Immature natural killer cell (primary cell): Measurements from ENCODE around the gene STX18. TPM values are rescaled to one million over a fixed set of nuclear protein-coding genes. Genes with fewer than 3 reads are reported as not detected.
"Not testable (repeated sequence)": the region's sequence is repeated elsewhere in the genome, so short reads cannot be mapped to it uniquely, and the experiment has no call there.

Experiments used
- DNase-seq, 3 donors: peaks; one replicate each; pipeline ENCODE4 v3.0.0; 2022; ENCODE audit warnings: mixed read lengths in 1 of 3
- H3K27ac Mint-ChIP-seq, 6 donors: one replicate each; pipeline ENCODE4 v1.8.0; 2020; ENCODE audit warnings: mixed read lengths in 6 of 6, mild to moderate bottlenecking in 5 of 6, inconsistent platforms in 4 of 6, moderate library complexity in 3 of 6
- H3K27me3 Mint-ChIP-seq, 3 donors: one replicate each; pipeline ENCODE4 v1.8.0; 2020 to 2021; ENCODE audit warnings: low read depth in 3 of 3, mild to moderate bottlenecking in 3 of 3, mixed read lengths in 3 of 3, moderate library complexity in 3 of 3, inconsistent platforms in 1 of 3
- H3K36me3 Mint-ChIP-seq, 3 donors: one replicate each; pipeline ENCODE4 v1.8.0; 2020; ENCODE audit warnings: mixed read lengths in 3 of 3, inconsistent platforms in 2 of 3, mild to moderate bottlenecking in 2 of 3
- H3K4me1 Mint-ChIP-seq, 2 donors: one replicate each; pipeline ENCODE4 v1.8.0; 2020; ENCODE audit warnings: inconsistent platforms in 2 of 2, mild to moderate bottlenecking in 2 of 2, mixed read lengths in 2 of 2, moderate library complexity in 1 of 2
- H3K4me3 Mint-ChIP-seq, 5 donors: one replicate each; pipeline ENCODE4 v1.8.0; 2020; ENCODE audit warnings: mild to moderate bottlenecking in 5 of 5, mixed read lengths in 5 of 5, inconsistent platforms in 3 of 5, moderate library complexity in 3 of 5
- H3K9me3 Mint-ChIP-seq, 6 donors: one replicate each; pipeline ENCODE4 v1.8.0; 2020; ENCODE audit warnings: mild to moderate bottlenecking in 6 of 6, mixed read lengths in 6 of 6, inconsistent platforms in 4 of 6, moderate library complexity in 3 of 6
- polyA plus RNA-seq, 3 donors: library from polyadenylated mRNA; unstranded; fragments of 300-500 nt; fragmentation: Illumina TruSeq; gene quantifications; one replicate each; pipeline ENCODE4 v1.2.3, GENCODE V29; 2021

The STX18 gene
- polyA plus RNA-seq, 3 donors from 2014 or later, result 22.5 to 26.6 (median 23.3) TPM

DNA sequence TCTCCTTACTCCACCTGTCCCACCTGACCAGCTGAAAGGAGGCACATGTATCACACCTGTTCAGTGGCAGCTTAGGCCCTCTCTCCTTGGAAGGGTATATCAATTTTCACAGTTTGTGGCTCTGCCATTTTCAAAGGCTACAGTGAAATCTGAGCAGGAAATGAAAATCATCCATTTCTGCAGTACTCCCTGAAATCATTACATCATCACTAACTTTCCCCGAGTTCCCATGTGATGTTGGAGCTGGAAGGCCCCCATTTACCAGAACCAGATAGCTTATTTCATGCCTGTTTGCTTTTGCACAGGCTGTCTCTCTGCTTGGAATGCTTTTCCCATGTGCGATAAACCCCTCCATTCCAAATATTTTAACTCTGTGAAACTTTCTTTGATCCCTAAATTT lies 31.0 kb upstream of the STX18 start:
- Mint-ChIP-seq H3K27me3 (peaks cover 0 to 5% (median 4%) of the 10 kb centered on the region in 3 donors), H3K4me1 (peaks cover 16 to 19% of the 10 kb centered on the region in 2 donors), H3K36me3 (peaks cover 0 to 3% (median 0%) of the 10 kb centered on the region in 3 donors), H3K27ac (no peak overlapping the region), H3K4me3 (no peak overlapping the region), H3K9me3 (no peaks in the 10 kb centered on the region)
- DNase-seq, result no peak

DNA sequence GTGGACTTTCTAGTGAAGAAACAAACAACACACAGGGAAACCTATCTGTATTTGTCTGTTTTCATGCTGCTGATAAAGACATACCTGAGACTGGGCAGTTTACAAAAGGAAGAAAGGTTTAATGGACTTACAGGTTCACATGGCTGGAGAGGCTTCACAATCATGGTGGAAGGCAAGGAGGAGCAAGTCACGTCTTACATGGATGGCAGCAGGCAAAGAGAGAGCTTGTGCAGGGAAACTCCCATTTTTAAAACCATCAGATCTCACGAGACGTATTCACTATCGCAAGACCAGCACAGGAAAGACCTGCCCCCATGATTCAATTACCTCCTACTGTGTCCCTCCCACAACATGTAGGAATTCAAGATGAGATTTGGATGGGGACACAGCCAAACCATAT lies 28.0 kb upstream of the STX18 start:
- not testable (repeated sequence) for H3K9me3 Mint-ChIP-seq, H3K36me3 Mint-ChIP-seq, DNase-seq, H3K27ac Mint-ChIP-seq, H3K4me1 Mint-ChIP-seq, H3K27me3 Mint-ChIP-seq, H3K4me3 Mint-ChIP-seq

DNA sequence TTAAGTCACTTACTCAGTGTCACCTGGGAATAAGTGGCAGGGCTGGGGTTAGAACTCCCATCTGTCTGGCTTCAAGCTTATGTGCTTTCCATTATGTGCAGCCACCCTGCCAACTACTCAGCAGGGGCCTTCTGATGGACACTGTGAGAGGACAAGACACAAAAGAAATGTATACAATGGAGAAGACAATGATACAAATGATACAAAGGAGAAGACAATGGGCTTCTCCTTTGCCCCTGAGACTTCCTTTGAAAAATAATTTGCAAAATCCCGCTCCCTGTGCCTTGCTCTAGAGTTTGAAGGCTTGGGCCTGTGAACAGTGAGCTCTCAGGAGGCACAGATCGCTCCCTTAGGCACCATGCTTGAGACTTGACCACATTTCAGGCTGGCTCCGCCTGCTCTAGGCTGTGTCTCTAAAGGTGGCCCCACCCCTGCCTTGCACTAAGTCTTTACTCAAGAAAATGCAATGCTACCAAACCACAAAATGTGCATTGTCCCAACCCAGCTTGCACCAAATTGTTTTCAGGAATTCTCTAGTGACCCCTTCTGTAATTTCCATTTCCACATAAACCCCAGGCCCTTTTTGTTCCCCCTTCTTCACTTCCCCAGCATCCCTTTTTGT lies 27.1 kb upstream of the STX18 start:
- peaks cover 0 to 2% (median 0%) of the 10 kb centered on the region in 3 donors for H3K27me3 Mint-ChIP-seq
- H3K36me3 Mint-ChIP-seq, result peaks cover 0 to 8% (median 0%) of the 10 kb centered on the region in 3 donors
- peaks cover 0 to 2% of the 10 kb centered on the region in 2 donors for H3K4me1 Mint-ChIP-seq
- DNase-seq, result no peak
- no peak overlapping the region for H3K27ac Mint-ChIP-seq
- H3K4me3 Mint-ChIP-seq, result no peak overlapping the region
- no peaks in the 10 kb centered on the region for H3K9me3 Mint-ChIP-seq

DNA sequence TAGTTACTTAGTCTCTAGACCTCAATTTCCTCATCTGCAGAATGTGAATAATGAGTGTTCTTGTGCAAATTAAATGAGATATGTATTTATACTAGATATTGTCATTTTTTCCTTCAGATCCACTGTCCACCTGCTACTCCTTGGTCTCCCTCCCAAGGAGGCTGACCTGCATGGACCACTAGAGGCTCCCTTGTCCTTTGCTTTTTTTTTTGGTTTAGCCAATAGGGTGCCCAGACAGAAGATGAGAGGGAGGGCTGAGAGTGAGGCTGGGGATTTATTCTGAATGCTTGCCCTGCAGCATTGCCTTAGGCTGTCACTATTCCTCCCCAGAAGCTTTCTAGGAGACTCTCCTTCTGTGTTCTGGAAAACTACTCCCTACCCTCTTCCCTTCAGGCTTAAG lies 24.5 kb upstream of the STX18 start:
- not testable (repeated sequence) for H3K9me3 Mint-ChIP-seq, DNase-seq, H3K4me1 Mint-ChIP-seq, H3K27me3 Mint-ChIP-seq, H3K27ac Mint-ChIP-seq, H3K4me3 Mint-ChIP-seq
- peaks cover 0 to 14% (median 0%) of the 10 kb centered on the region in 3 donors for H3K36me3 Mint-ChIP-seq

DNA sequence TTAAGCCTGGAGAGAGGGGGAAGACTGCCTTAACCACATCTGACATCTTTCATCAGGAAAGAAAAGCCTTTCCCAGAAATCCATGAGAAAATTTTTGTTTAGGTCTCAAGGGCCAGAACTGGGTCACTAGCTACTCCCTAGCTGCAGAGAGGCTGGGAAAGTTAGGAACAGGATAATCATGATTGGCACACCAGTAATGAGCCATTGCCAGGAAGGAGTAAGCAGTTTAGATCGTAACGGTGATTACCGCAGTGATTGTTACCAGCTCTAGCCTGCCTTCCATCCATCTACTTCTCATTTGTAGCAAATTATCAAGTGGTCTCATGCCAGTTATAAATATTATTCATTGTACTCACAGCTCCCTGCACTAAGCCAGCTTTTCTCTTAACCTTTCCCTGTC lies 22.7 kb upstream of the STX18 start:
- H3K36me3 Mint-ChIP-seq, result peaks cover 0 to 14% (median 4%) of the 10 kb centered on the region in 3 donors
- H3K9me3 Mint-ChIP-seq, result no peaks in the 10 kb centered on the region
- DNase-seq, result no peak
- H3K4me3 Mint-ChIP-seq, result no peak overlapping the region
- no peaks in the 10 kb centered on the region for H3K4me1 Mint-ChIP-seq
- H3K27ac Mint-ChIP-seq, result no peak overlapping the region
- no peaks in the 10 kb centered on the region for H3K27me3 Mint-ChIP-seq

DNA sequence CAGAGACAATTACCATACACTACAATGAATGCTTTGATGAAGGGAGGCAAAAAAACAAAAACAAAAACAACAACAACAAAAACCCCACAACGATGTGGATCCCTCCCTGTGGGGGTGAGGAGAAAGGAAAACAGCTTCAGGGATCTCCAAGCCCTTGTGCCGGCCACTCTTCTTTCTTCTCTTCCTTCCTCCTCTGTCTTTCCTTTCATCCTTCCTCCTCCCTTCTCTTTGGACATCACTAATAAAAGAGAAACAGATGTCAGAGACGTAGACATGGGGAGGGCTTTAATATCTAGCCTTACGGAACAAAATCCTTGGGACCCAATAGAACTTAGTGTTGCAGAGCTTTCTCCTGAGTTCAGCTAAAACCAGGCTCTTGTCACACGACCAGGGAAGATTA lies 18.8 kb upstream of the STX18 start:
- H3K36me3 Mint-ChIP-seq, result peaks cover 0 to 11% (median 4%) of the 10 kb centered on the region in 3 donors
- no peak for DNase-seq

DNA sequence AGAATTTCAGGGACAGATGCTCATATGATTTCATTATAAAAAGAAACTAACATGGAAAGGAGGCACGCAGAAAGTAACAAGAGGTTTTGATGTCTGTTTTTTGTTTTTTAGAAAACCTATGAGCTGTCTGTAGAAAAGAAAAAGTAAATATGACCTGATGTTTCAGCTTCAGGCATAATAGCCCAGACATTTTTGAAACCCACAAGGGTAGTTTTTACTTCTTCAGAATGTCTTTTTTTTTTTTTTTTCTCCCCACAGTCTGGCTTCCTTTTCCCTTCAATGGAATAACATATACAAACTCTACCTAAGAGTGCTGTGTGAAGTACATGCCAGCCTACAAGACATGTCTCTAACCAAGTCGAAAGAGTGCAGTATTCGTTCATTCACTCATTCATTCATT lies 18.3 kb upstream of the STX18 start:
- H3K4me3 Mint-ChIP-seq, result no peak overlapping the region
- H3K4me1 Mint-ChIP-seq, result no peaks in the 10 kb centered on the region
- H3K27ac Mint-ChIP-seq, result no peak overlapping the region
- no peak for DNase-seq
- peaks cover 0 to 4% (median 0%) of the 10 kb centered on the region in 3 donors for H3K27me3 Mint-ChIP-seq
- H3K36me3 Mint-ChIP-seq, result peaks cover 3 to 11% (median 4%) of the 10 kb centered on the region in 3 donors
- H3K9me3 Mint-ChIP-seq, result no peaks in the 10 kb centered on the region

More for the DNA sequence above, 18.8 kb upstream of the STX18 start:
- Mint-ChIP-seq H3K9me3 (no peaks in the 10 kb centered on the region), H3K4me1 (no peaks in the 10 kb centered on the region), H3K27ac (no peak overlapping the region), H3K27me3 (peaks cover 0 to 4% (median 0%) of the 10 kb centered on the region in 3 donors), H3K4me3 (no peak overlapping the region)

DNA sequence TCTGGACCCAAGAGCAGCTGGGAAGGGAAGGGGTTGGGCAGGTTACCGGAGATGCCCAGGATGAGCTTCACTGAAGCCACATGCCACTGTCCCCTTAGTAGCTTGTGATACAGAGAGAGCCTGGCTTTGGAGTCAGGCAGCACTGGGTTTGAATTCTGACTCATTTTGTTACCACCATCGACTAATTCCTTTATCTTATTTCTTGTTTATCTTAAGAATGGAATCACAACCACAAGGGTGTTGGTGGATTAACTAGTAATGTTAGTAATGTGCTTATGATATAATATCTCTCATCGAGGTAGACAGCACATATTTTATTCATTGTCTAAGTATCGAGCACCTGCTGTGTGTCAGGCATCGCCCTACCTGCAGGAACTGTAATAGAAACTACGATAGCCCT lies 17.7 kb upstream of the STX18 start:
- Mint-ChIP-seq H3K36me3 (peaks cover 4 to 10% (median 8%) of the 10 kb centered on the region in 3 donors), H3K4me1 (no peaks in the 10 kb centered on the region), H3K27me3 (peaks cover 0 to 4% (median 0%) of the 10 kb centered on the region in 3 donors), H3K27ac (no peak overlapping the region), H3K9me3 (no peaks in the 10 kb centered on the region), H3K4me3 (no peak overlapping the region)
- DNase-seq, result no peak

DNA sequence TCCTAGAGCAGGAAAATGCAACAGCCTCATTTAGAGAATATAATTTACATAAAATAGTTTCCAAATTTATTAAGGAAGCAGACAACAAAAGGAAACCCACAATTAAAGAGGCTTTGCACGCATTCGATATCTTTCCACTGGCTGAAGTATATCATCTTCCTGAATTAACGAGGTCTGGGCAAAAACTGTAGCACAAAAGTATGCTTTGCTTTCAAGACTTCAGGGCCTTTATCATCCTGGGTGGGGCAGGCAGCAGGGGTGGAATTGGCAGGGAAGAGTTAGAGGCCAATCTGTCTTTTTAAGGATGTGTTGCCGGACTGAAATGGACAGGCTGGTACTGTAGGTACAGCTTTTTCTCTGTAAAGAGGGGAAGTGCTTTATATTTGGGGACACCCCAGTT lies 17.0 kb upstream of the STX18 start:
- Mint-ChIP-seq H3K4me3 (no peak overlapping the region), H3K4me1 (no peaks in the 10 kb centered on the region), H3K27me3 (peaks cover 0 to 4% (median 0%) of the 10 kb centered on the region in 3 donors), H3K9me3 (no peaks in the 10 kb centered on the region), H3K27ac (no peak overlapping the region), H3K36me3 (peaks cover 4 to 13% (median 12%) of the 10 kb centered on the region in 3 donors)
- no peak for DNase-seq

DNA sequence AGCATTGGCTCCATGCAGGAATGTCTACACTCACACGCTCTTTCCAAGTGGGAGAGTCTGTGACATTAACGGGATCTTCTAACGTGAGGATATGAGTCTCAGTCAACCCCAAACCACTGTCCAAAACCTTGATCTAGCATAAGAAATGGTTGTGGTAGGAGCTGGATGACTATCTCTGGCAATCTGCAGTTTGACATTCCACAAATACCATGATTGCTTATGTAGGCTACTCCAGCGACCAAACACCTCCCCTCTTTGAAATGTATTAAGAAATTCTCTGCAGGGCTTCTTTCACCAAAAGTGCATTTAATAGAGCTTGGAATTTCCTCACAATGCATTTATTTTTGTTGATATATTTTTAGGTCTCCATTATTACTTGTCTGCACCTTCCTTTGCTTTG lies 14.1 kb upstream of the STX18 start:
- Mint-ChIP-seq H3K27ac (no peak overlapping the region), H3K36me3 (peaks cover 8 to 34% (median 25%) of the 10 kb centered on the region in 3 donors), H3K4me1 (no peaks in the 10 kb centered on the region), H3K4me3 (no peak overlapping the region), H3K27me3 (peaks cover 0 to 4% (median 0%) of the 10 kb centered on the region in 3 donors), H3K9me3 (no peaks in the 10 kb centered on the region)
- no peak for DNase-seq

DNA sequence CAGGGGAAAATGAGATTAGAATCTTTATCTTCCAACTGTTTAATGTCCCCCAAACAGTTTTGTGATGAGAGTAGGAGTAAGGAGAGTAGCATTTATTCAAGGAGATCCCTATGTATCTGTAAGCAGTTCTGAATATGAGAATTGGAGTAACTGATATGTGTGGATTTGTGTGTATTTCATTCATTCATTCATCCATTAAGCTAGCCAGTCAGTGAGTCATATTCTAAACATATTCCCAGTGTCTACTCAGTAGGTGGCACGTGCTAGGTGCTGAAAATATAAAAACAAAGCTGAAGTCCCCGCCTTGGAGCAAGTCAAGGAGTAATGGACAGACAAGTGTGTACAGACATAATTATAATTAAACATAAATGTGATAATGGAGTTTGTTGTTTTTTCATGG lies 12.4 kb upstream of the STX18 start:
- Mint-ChIP-seq H3K27ac (no peak overlapping the region), H3K4me1 (no peaks in the 10 kb centered on the region), H3K36me3 (peaks cover 16 to 46% (median 38%) of the 10 kb centered on the region in 3 donors), H3K4me3 (no peak overlapping the region), H3K9me3 (no peaks in the 10 kb centered on the region), H3K27me3 (peaks cover 0 to 4% (median 0%) of the 10 kb centered on the region in 3 donors)
- DNase-seq, result no peak

DNA sequence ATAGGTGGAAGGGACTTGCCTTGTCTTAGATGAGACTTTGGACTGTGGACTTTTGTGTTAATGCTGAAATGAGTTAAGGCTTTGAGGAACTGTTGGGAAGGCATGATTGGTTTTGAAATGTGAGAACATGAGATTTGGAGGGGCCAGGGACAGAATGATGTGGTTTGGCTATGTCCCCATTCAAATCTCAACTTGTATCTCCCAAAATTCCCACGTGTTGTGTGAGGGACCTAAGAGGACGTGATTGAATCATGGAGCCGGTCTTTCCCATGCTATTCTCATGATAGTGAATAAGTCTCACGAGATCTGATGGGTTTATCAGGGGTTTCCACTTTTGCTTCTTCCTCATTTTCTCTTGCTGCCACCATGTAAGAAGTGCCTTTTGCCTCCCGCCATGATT lies 10.2 kb upstream of the STX18 start:
- not testable (repeated sequence) for H3K4me1 Mint-ChIP-seq, H3K27ac Mint-ChIP-seq
- peaks cover 24 to 64% (median 55%) of the 10 kb centered on the region in 3 donors for H3K36me3 Mint-ChIP-seq

DNA sequence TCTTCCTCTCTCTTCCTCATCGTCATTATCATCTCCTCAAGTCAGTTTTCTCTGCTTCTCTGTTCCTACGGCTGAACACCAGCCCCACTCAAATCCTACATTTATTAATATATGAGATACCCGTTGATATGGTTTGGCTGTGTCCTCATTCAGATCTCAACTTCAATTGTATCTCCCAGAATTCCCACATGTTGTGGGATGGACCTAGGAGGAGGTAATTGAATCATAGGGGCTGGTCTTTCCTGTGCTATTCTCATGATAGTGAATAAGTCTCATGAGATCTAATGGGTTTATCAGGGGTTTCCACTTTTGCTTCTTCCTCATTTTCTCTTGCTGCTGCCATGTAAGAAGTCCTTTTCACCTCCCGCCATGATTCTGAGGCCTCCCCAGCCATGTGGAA lies 8.3 kb upstream of the STX18 start:
- not testable (repeated sequence) for H3K4me1 Mint-ChIP-seq, H3K9me3 Mint-ChIP-seq, H3K27ac Mint-ChIP-seq, H3K27me3 Mint-ChIP-seq, DNase-seq, H3K4me3 Mint-ChIP-seq
- peaks cover 32 to 74% (median 57%) of the 10 kb centered on the region in 3 donors for H3K36me3 Mint-ChIP-seq

More for the DNA sequence above, 10.2 kb upstream of the STX18 start:
- not testable (repeated sequence) for H3K9me3 Mint-ChIP-seq, H3K4me3 Mint-ChIP-seq, DNase-seq, H3K27me3 Mint-ChIP-seq

DNA sequence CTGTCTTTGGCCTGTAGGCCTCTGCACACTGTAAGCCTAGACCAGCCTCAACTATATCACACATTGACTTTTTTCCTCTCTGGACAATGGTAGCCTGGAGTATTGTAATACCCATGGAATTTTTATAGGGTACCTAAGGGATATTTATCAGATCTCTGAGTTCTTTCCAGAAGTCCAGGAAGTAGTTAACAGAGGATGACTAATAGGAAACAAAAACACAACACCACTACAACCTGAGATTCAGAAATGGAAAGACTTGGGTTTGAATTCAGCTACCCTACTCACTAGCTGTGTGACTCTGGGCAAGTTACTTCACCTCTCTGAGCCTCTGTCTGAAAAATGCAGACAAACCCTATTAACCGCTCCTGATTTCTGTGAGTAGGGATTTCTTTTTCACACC lies 7.7 kb upstream of the STX18 start:
- peaks cover 32 to 69% (median 54%) of the 10 kb centered on the region in 3 donors for H3K36me3 Mint-ChIP-seq
- DNase-seq, result no peak
- no peak overlapping the region for H3K4me3 Mint-ChIP-seq
- H3K27me3 Mint-ChIP-seq, result peaks cover 0 to 1% (median 0%) of the 10 kb centered on the region in 3 donors
- peaks cover 0 to 8% of the 10 kb centered on the region in 2 donors for H3K4me1 Mint-ChIP-seq
- H3K27ac Mint-ChIP-seq, result no peak overlapping the region
- H3K9me3 Mint-ChIP-seq, result no peaks in the 10 kb centered on the region
